DOHH2 (cell line): Measurements from ENCODE around the gene KDSR.

Experiments
- H3F3A ChIP-seq: fragments of 200-600 bp; sonication (generic), shearing (Covaris generic); 2 replicates; pipeline ENCODE4 v1.6.0; 2016; ENCODE audit warnings: antibody characterized with exemption, mild to moderate bottlenecking; ENCODE audit not compliant: control insufficient read depth, insufficient read depth
- H3K27ac ChIP-seq: fragments of 200-600 bp; sonication (generic); 2 replicates; pipeline ENCODE4 v1.5.1; 2014; ENCODE audit warnings: low read depth, mild to moderate bottlenecking, low read length, moderate library complexity
- H3K27me3 ChIP-seq: fragments of 200-600 bp; sonication (generic); 2 replicates; pipeline ENCODE4 v1.6.1; 2014; ENCODE audit warnings: mild to moderate bottlenecking, low read length, mixed read lengths; ENCODE audit not compliant: control insufficient read depth
- H3K36me3 ChIP-seq: fragments of 200-600 bp; sonication (generic); 2 replicates; pipeline ENCODE4 v1.6.1; 2014; ENCODE audit warnings: mild to moderate bottlenecking, low read length, moderate library complexity, mixed read lengths; ENCODE audit not compliant: control insufficient read depth
- H3K4me1 ChIP-seq: fragments of 200-600 bp; sonication (generic); 2 replicates; pipeline ENCODE4 v1.6.1; 2014; ENCODE audit warnings: mild to moderate bottlenecking, low read length, mixed read lengths; ENCODE audit not compliant: control insufficient read depth
- H3K4me2 ChIP-seq: fragments of 200-600 bp; sonication (generic); 2 replicates; pipeline ENCODE4 v1.6.0; 2014; ENCODE audit warnings: mild to moderate bottlenecking, low read length, moderate library complexity
- H3K4me3 ChIP-seq: fragments of 200-600 bp; sonication (generic); 2 replicates; pipeline ENCODE4 v1.5.1; 2014; ENCODE audit warnings: mild to moderate bottlenecking, low read length, mixed read lengths
- H3K79me2 ChIP-seq: fragments of 200-600 bp; sonication (generic); 2 replicates; pipeline ENCODE4 v1.6.1; 2014; ENCODE audit warnings: mild to moderate bottlenecking, low read length, mixed read lengths; ENCODE audit not compliant: control insufficient read depth
- H3K9me2 ChIP-seq: fragments of 200-600 bp; sonication (generic); replicated peaks from 2 replicates; pipeline ENCODE4 v1.6.1; 2014; ENCODE audit warnings: mild to moderate bottlenecking, low read length, mixed read lengths; ENCODE audit not compliant: control insufficient read depth
- H3K9me3 ChIP-seq: fragments of 200-600 bp; sonication (generic); 2 replicates; pipeline ENCODE4 v1.6.1; 2014; ENCODE audit warnings: antibody characterized with exemption, low read length, mixed read lengths; ENCODE audit not compliant: control insufficient read depth, insufficient read depth
- H4K20me1 ChIP-seq: fragments of 200-600 bp; sonication (generic); 2 replicates; pipeline ENCODE4 v1.6.0; 2014; ENCODE audit warnings: low read depth, mild to moderate bottlenecking, antibody characterized with exemption, low read length, moderate library complexity; ENCODE audit not compliant: control insufficient read depth, insufficient read depth
- EZH2phosphoT487 ChIP-seq: fragments of 200-600 bp; sonication (generic); IDR thresholded peaks from 2 replicates; pipeline ENCODE4 v1.6.1; 2017; ENCODE audit warnings: borderline replicate concordance, mild to moderate bottlenecking, antibody characterized with exemption, low read length, moderate library complexity, mixed read lengths
- TF ChIP-seq, protein P1 (sequence below): fragments of 200-600 bp; sonication (generic); IDR thresholded peaks from one replicate; pipeline ENCODE4 v1.5.1; 2014; ENCODE audit warnings: antibody characterized with exemption, mild to moderate bottlenecking, low read depth, low read length; ENCODE audit not compliant: poor library complexity, severe bottlenecking

The KDSR gene

DNA sequence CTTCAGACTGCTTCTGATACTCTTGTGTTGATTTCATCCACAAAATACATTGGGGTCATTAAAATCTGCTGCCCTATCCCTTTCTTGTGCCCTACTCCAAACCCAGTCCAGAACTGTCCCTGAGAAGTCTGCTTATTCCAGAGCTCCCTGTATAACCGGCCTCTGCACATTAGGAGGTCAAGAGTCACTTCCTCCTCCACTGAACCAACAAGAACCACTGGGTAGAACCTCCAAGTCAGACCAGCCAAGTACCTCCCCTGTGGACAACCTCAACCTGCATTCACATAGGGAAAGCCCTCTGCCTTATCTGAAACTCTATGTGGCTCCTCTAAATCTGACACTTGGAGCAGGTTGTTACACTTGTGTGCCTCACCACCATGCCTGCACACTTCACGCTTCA, 22.1 kb downstream of the KDSR start:
- H3K27me3 ChIP-seq, result no peaks in the 10 kb centered on the region
- no peak for TF ChIP-seq EZH2phosphoT487
- TF ChIP-seq, protein P1, sequence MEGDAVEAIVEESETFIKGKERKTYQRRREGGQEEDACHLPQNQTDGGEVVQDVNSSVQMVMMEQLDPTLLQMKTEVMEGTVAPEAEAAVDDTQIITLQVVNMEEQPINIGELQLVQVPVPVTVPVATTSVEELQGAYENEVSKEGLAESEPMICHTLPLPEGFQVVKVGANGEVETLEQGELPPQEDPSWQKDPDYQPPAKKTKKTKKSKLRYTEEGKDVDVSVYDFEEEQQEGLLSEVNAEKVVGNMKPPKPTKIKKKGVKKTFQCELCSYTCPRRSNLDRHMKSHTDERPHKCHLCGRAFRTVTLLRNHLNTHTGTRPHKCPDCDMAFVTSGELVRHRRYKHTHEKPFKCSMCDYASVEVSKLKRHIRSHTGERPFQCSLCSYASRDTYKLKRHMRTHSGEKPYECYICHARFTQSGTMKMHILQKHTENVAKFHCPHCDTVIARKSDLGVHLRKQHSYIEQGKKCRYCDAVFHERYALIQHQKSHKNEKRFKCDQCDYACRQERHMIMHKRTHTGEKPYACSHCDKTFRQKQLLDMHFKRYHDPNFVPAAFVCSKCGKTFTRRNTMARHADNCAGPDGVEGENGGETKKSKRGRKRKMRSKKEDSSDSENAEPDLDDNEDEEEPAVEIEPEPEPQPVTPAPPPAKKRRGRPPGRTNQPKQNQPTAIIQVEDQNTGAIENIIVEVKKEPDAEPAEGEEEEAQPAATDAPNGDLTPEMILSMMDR, result no peak
- H3K36me3 ChIP-seq, result peaks cover 47% of the 10 kb centered on the region
- no peaks in the 10 kb centered on the region for H4K20me1 ChIP-seq
- H3K4me2 ChIP-seq, result no peak overlapping the region
- H3K4me1 ChIP-seq, result peaks cover 14% of the 10 kb centered on the region
- no peaks in the 10 kb centered on the region for H3K79me2 ChIP-seq
- no peaks in the 10 kb centered on the region for H3K9me3 ChIP-seq
- H3K4me3 ChIP-seq, result no peak overlapping the region
- H3K9me2 ChIP-seq, result no peaks in the 10 kb centered on the region
- no peaks in the 10 kb centered on the region for H3F3A ChIP-seq
- H3K27ac ChIP-seq, result no peak overlapping the region

DNA sequence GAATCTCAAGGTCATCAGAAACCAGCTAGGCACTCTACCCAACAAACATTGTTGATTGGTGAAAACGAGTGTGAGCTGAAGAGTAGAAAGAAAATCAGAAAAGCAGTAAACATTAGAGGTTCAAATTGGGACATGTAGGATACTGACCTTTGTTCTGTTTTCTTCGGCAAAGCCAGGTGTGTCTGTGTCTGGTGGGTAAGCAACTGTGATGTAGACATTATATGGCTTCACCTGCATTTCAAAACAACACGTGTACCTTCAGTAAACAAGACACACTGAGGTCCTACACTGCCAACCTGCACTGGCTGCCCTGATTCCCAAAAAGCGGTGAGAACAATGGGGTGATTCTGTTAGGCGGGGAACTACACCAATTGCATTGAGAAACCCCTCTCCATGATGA, 22.7 kb downstream of the KDSR start:
- Histone ChIP-seq H3K4me1 (peaks cover 14% of the 10 kb centered on the region), H3K27ac (no peak overlapping the region), H3K79me2 (no peaks in the 10 kb centered on the region), H3F3A (no peaks in the 10 kb centered on the region), H3K27me3 (no peaks in the 10 kb centered on the region), H3K9me2 (no peaks in the 10 kb centered on the region), H3K36me3 (peaks cover 48% of the 10 kb centered on the region), H3K4me2 (no peak overlapping the region), H4K20me1 (no peaks in the 10 kb centered on the region), H3K9me3 (no peaks in the 10 kb centered on the region), H3K4me3 (no peak overlapping the region)
- TF ChIP-seq, protein P1, result no peak
- TF ChIP-seq EZH2phosphoT487, result no peak

DNA sequence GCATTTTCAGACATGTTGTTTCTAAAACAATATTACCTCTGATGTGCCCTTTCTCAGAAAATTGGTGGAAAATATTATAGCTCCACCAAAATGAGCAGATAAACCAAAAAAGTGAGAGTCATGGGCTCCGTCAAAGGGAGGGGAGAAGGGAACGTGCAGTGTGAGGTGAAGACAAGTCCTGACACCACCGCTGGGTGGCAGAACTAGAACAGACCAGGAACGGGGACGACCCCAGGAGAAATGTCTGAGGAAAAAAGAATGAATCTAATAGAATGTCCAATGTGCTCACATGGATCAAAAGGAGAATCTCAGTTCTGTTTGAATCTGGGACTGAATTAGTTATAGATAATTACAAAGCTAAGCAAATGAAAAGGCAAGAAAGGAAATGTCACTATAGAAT, 24.8 kb downstream of the KDSR start:
- Histone ChIP-seq H3K36me3 (peaks cover 51% of the 10 kb centered on the region), H3K27ac (no peak overlapping the region)
- TF ChIP-seq, protein P1, result no peak
- no peak for TF ChIP-seq EZH2phosphoT487

More for the DNA sequence above, 24.8 kb downstream of the KDSR start:
- no peaks in the 10 kb centered on the region for H3F3A ChIP-seq
- H3K27me3 ChIP-seq, result no peaks in the 10 kb centered on the region
- H4K20me1 ChIP-seq, result no peaks in the 10 kb centered on the region
- no peaks in the 10 kb centered on the region for H3K9me3 ChIP-seq
- no peaks in the 10 kb centered on the region for H3K9me2 ChIP-seq
- H3K79me2 ChIP-seq, result no peaks in the 10 kb centered on the region
- H3K4me3 ChIP-seq, result no peak overlapping the region
- H3K4me1 ChIP-seq, result no peaks in the 10 kb centered on the region
- H3K4me2 ChIP-seq, result no peak overlapping the region
